GM10266 (cell line): ENCODE measurements around the gene PTPN1.
A peak's percentile ranks its signal among the peaks of the same experiment; 100 is the strongest.

Experiments
- DNase-seq: peaks from one replicate; pipeline ENCODE4 v3.0.0; 2012; ENCODE audit errors: extremely low spot score
- TF ChIP-seq, protein P1 (sequence below): IDR thresholded peaks from 2 replicates; pipeline ENCODE4 v1.5.1; 2012; ENCODE audit warnings: mild to moderate bottlenecking, low read depth; ENCODE audit not compliant: control insufficient read depth, insufficient read depth; ENCODE audit errors: missing control alignments

PTPN1 gene

DNA sequence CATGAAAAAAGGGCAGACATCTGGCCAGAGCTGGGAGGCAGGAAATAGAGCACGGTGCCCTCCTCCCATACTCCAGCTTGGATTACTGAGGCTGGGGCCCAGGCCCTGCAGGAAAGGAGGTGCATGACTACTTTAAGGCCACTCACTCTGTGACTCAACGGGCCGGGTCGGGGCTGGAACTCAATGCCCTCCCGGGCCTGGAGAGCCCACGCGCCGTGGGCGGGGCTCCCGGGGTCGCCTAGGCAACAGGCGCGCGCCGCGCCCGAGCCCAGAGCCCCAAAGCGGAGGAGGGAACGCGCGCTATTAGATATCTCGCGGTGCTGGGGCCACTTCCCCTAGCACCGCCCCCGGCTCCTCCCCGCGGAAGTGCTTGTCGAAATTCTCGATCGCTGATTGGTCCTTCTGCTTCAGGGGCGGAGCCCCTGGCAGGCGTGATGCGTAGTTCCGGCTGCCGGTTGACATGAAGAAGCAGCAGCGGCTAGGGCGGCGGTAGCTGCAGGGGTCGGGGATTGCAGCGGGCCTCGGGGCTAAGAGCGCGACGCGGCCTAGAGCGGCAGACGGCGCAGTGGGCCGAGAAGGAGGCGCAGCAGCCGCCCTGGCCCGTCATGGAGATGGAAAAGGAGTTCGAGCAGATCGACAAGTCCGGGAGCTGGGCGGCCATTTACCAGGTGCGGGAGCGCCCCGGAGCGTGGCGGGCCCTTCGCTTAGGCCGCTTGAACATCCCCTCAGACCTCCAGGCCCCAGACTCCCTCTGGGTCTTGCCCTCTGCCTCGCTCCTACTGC, at the start of gene PTPN1:
Gene PTPN1, plus strand, starts transcription at position 461 of the 783 bp plus-strand sequence. Its CDS starts 145 bp downstream, at position 606.
- DNase-seq, result peak; percentile 94
- TF ChIP-seq, protein P1, sequence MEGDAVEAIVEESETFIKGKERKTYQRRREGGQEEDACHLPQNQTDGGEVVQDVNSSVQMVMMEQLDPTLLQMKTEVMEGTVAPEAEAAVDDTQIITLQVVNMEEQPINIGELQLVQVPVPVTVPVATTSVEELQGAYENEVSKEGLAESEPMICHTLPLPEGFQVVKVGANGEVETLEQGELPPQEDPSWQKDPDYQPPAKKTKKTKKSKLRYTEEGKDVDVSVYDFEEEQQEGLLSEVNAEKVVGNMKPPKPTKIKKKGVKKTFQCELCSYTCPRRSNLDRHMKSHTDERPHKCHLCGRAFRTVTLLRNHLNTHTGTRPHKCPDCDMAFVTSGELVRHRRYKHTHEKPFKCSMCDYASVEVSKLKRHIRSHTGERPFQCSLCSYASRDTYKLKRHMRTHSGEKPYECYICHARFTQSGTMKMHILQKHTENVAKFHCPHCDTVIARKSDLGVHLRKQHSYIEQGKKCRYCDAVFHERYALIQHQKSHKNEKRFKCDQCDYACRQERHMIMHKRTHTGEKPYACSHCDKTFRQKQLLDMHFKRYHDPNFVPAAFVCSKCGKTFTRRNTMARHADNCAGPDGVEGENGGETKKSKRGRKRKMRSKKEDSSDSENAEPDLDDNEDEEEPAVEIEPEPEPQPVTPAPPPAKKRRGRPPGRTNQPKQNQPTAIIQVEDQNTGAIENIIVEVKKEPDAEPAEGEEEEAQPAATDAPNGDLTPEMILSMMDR, result no peak

DNA sequence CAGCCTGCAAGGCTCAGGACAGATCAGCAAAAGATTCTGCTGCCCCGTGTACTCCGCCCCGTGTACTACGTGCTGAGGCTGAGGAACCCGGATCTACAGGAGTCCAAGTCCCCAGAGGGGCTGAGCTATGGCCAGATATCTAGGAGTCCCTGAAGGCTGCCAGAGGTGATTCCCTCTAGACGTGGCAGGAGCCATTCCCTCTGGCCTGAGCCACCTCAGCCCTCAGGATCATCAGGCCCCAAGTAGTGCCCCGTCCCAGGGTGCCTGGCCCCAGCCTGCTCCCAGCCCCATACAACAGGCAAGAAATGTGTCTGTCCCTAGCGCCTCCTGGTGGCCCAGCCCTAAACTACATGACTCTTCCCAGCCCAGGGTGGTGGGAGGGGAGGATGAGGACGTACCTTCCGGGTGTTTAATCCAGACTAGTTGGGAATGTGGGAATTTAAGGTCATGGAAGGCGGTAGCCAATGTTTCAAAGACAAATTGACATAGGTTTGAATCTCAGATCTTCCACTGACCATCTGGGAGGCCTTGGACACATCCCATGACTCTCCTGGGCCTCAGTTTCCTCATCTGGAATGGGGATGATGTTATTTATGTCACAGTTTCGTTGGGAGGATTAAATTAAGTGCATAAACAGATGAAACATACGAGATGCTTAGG, 49.4 kb upstream of the PTPN1 start:
- TF ChIP-seq, protein P1, result peak; percentile 92
- peak; percentile 67 for DNase-seq

DNA sequence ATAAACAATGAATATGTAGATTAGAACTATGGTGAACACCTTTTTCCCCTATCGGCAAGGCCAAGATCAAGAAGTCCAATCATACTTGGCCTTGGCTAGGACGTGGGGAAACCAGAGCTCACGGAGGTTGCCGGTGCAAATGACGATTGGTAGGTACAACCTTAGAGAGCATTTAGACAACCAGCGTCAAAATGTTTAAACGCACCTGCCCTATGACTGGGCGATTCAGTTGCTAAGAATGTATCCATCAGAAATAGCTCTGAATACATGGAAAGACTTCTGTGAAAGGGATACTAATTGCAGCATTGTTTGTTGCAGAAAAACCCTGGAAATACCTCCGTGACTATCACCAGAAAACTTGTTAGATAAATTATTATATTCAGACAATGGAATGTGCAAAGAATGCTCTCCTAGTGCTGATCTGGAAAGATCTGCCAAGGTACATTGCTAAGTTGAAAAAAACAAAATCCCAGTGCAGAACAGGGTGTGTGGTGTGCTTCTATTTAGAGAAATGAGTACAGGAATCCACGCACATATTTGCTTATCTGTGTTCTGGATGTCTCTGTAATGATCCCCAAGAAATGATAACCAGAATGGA, 48.0 kb upstream of the PTPN1 start:
- no peak for DNase-seq
- TF ChIP-seq, protein P1, result no peak

DNA sequence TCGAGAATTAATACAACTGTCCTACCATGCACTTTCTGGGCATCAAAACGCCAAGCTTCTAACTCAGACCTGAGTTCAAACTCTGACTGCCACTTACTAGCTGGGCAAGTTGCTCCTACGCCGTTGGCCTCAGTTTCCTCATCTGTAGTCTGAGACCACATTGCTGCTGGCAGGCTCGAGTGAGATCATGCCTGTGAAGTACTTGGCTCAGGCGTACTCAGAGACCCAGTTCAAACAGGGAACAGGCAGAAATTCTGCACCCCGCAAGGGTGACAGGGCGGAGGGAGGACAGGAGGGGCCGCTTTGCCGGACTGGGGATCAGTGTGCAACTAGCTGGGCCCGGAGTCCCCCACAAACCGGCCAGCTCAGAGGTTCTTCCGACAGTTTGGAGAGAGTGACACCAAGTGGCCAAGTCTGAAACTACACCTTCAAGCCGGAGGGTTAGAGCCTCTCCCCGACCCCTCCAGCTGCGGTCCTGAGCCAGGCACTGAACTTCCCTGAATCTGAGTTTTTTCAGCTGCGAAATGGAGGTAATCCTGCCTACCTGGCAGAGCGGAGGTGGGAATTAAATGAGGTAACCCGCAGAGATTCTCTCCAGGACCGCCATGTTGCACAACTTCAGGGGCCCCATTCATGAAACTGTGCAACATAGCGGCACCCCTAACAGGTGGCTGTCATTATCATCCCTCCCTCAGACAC, 46.0 kb upstream of the PTPN1 start:
- peak; percentile 57 for DNase-seq
- TF ChIP-seq, protein P1, result peak; percentile 58

DNA sequence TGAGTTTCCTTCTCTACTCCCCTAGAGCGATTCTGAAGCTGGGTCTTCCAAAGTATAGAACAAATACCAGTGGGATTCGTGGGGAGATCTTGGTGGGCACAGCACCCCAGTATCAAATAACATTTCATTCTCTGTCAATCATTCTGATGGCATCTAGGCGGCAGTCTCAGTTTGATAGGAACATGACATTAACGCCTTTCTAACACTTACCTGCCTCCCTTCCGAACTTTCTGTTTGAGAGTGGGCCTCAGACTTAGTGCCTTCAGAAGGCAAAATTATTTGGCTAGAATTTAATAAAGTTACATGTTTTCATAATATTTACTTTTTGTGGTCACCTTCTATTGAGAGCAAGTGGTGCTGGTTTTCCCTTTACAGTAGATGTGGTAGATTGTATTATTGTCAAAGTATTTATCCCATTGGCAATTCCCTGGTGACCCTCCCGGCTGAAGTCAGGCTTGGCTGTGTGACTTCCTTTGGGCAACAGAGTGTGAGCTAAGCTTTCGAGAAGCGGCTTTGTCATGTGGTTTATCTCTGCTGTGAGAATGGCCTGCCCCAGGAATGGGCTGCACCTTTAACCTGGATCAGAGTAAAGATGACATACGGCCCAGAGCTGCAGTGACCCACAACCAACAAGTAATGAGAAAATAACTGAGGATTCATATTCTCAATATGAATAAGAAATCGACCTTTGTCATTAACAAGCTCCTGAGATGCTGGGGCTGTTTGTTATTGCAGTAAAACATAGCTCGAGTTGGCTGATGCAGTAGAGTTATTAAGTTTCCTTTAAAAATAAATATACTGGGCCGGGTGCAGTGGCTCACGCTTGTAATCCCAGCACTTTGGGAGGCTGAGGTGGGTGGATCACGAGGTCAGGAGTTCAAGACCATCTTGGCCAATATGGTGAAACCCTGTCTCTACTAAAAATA, 45.2 kb upstream of the PTPN1 start:
- DNase-seq, result no peak
- TF ChIP-seq, protein P1, result no peak

DNA sequence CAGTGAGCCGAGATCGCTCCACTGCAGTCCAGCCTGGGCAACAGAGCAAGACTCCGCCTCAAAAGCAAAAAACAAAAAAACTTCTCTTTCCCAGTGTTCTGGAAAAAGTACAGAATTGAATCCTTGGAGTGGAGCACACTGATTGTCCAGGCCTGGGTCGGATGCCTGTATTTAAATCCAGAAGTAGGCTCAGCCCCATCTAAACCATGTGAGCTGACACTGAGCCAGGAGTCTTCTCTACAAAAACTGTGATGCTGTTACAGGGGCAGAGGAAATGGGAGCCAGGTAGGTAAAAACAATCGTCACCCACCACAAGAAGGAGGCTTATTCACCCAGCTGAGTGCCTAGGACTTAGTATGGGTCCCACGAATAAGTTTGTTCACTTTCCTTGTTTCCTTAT, 43.0 kb upstream of the PTPN1 start:
- TF ChIP-seq, protein P1, result no peak
- DNase-seq, result no peak
